ENCODE measurements around the gene KDM4B. TPM values are rescaled to one million over a fixed set of nuclear protein-coding genes. Genes with fewer than 3 reads are reported as not detected.

The KDM4B gene
- total and polyA plus RNA-seq, 2 donors (not counting 1 experiment from before 2014, with no cell fraction given) = 6.4 to 14.4 TPM

- Histone ChIP-seq H3K36me3 (ENCODE audit: control insufficient read depth, insufficient read depth, low read length) (peaks cover under 1% of the 10 kb centered on the region), H3K4me2 (ENCODE audit: extremely low read depth, insufficient read depth, low read length) (no peak overlapping the region), H3K4me3 (replicated peaks in 1 of 4; ENCODE audit: control extremely low read depth in 1 of 4, insufficient read depth in 1 of 4, low read depth in 3 of 4, low read length in 4 of 4) (no peak overlapping the region), H3K4me1 (ENCODE audit: control insufficient read depth, extremely low read depth, insufficient read depth, low read length) (no peaks in the 10 kb centered on the region), H3K9me3 (ENCODE audit: control insufficient read depth, insufficient read depth, low read depth, low read length) (no peaks in the 10 kb centered on the region), H2AFZ (ENCODE audit: low read length) (no peak overlapping the region), H3K27ac (ENCODE audit: insufficient read depth, low read length) (no peak overlapping the region), H3K9ac (ENCODE audit: insufficient read depth, low read length) (no peak overlapping the region), H4K20me1 (ENCODE audit: control insufficient read depth, extremely low read depth, insufficient read depth, low read length) (no peaks in the 10 kb centered on the region), H3K27me3 (ENCODE audit: control insufficient read depth, insufficient read depth, low read length) (no peaks in the 10 kb centered on the region), H3K79me2 (ENCODE audit: control insufficient read depth, insufficient read depth, low read length) (peaks cover 32% of the 10 kb centered on the region)
- TF ChIP-seq EZH2 (IDR thresholded peaks at IDR 0.05; ENCODE audit: low read length, missing control alignments) (no peak), CTCF (conservative IDR thresholded peaks at IDR 0.05 in 1 of 2, IDR thresholded peaks at IDR 0.05 in 1 of 2; ENCODE audit: low read depth in 1 of 2, low read length in 2 of 2) (no peak)
- no peak for DNase-seq (ENCODE audit: low read depth in 2 of 2)
Measured at GRCh38 chr19:5025027-5025426, 56.1 kb downstream of the KDM4B start.

- Histone ChIP-seq H3K4me3 (replicated peaks in 1 of 4; ENCODE audit: control extremely low read depth in 1 of 4, insufficient read depth in 1 of 4, low read depth in 3 of 4, low read length in 4 of 4) (no peak overlapping the region), H3K9ac (ENCODE audit: insufficient read depth, low read length) (no peak overlapping the region), H3K79me2 (ENCODE audit: control insufficient read depth, insufficient read depth, low read length) (peaks cover 29% of the 10 kb centered on the region), H3K27ac (ENCODE audit: insufficient read depth, low read length) (no peak overlapping the region), H3K4me2 (ENCODE audit: extremely low read depth, insufficient read depth, low read length) (no peak overlapping the region), H3K9me3 (ENCODE audit: control insufficient read depth, insufficient read depth, low read depth, low read length) (no peaks in the 10 kb centered on the region), H3K36me3 (ENCODE audit: control insufficient read depth, insufficient read depth, low read length) (peaks cover 2% of the 10 kb centered on the region), H3K4me1 (ENCODE audit: control insufficient read depth, extremely low read depth, insufficient read depth, low read length) (no peaks in the 10 kb centered on the region), H4K20me1 (ENCODE audit: control insufficient read depth, extremely low read depth, insufficient read depth, low read length) (no peaks in the 10 kb centered on the region), H3K27me3 (ENCODE audit: control insufficient read depth, insufficient read depth, low read length) (no peaks in the 10 kb centered on the region), H2AFZ (ENCODE audit: low read length) (no peak overlapping the region)
- peak in 1 of 2 donors; percentile 28 for DNase-seq (ENCODE audit: low read depth in 2 of 2)
- TF ChIP-seq EZH2 (IDR thresholded peaks at IDR 0.05; ENCODE audit: low read length, missing control alignments) (no peak), CTCF (conservative IDR thresholded peaks at IDR 0.05 in 1 of 2, IDR thresholded peaks at IDR 0.05 in 1 of 2; ENCODE audit: low read depth in 1 of 2, low read length in 2 of 2) (peak in 1 of 2 donors; percentile 24)
Measured at GRCh38 chr19:5026706-5027273, 57.9 kb downstream of the KDM4B start.

- Histone ChIP-seq H4K20me1 (ENCODE audit: control insufficient read depth, extremely low read depth, insufficient read depth, low read length) (no peaks in the 10 kb centered on the region), H3K79me2 (ENCODE audit: control insufficient read depth, insufficient read depth, low read length) (peaks cover 27% of the 10 kb centered on the region), H3K27me3 (ENCODE audit: control insufficient read depth, insufficient read depth, low read length) (no peaks in the 10 kb centered on the region), H3K4me2 (ENCODE audit: extremely low read depth, insufficient read depth, low read length) (no peak overlapping the region), H2AFZ (ENCODE audit: low read length) (no peak overlapping the region), H3K9ac (ENCODE audit: insufficient read depth, low read length) (no peak overlapping the region), H3K36me3 (ENCODE audit: control insufficient read depth, insufficient read depth, low read length) (peaks cover 2% of the 10 kb centered on the region), H3K9me3 (ENCODE audit: control insufficient read depth, insufficient read depth, low read depth, low read length) (no peaks in the 10 kb centered on the region), H3K4me1 (ENCODE audit: control insufficient read depth, extremely low read depth, insufficient read depth, low read length) (no peaks in the 10 kb centered on the region), H3K4me3 (replicated peaks in 1 of 4; ENCODE audit: control extremely low read depth in 1 of 4, insufficient read depth in 1 of 4, low read depth in 3 of 4, low read length in 4 of 4) (no peak overlapping the region), H3K27ac (ENCODE audit: insufficient read depth, low read length) (no peak overlapping the region)
- no peak for DNase-seq (ENCODE audit: low read depth in 2 of 2)
- TF ChIP-seq CTCF (conservative IDR thresholded peaks at IDR 0.05 in 1 of 2, IDR thresholded peaks at IDR 0.05 in 1 of 2; ENCODE audit: low read depth in 1 of 2, low read length in 2 of 2) = no peak
- no peak for TF ChIP-seq EZH2 (IDR thresholded peaks at IDR 0.05; ENCODE audit: low read length, missing control alignments)
Measured at GRCh38 chr19:5028229-5028886, 59.4 kb downstream of the KDM4B start.
